DND-41 (cell line): ENCODE results near the gene CILP.

Source experiments
- ATAC-seq: fragments of 200-7000 bp; cut with Tn5 transposase; 3 replicates; pipeline ENCODE4 v1.9.1; 2021; ENCODE audit warnings: low read depth; ENCODE audit not compliant: insufficient read depth
- DNase-seq: peaks from one replicate; pipeline ENCODE4 v3.0.0-alpha.2; 2020
- H2AFZ ChIP-seq: 2 replicates; pipeline ENCODE4 v1.6.0; 2012; ENCODE audit warnings: low read depth, low read length
- H3K27ac ChIP-seq: 2 replicates; pipeline ENCODE4 v1.5.1; 2012; ENCODE audit warnings: low read length, inconsistent platforms
- H3K27me3 ChIP-seq: fragments of 200-600 bp; sonication (generic); 2 replicates; pipeline ENCODE4 v1.6.0; 2012; ENCODE audit warnings: low read length, mild to moderate bottlenecking, inconsistent platforms; ENCODE audit not compliant: insufficient read depth, poor library complexity
- H3K36me3 ChIP-seq: 2 replicates; pipeline ENCODE4 v1.5.1; 2012; ENCODE audit warnings: low read length, inconsistent platforms; ENCODE audit not compliant: insufficient read depth
- H3K4me1 ChIP-seq: 2 replicates; pipeline ENCODE4 v1.5.1; 2012; ENCODE audit warnings: mild to moderate bottlenecking, low read length; ENCODE audit not compliant: insufficient read depth
- H3K4me2 ChIP-seq: 2 replicates; pipeline ENCODE4 v1.6.0; 2012; ENCODE audit warnings: mild to moderate bottlenecking, moderate library complexity, low read length, inconsistent platforms; ENCODE audit not compliant: insufficient read depth
- H3K4me3 ChIP-seq, 2 experiments: fragments of 200-600 bp in 1 of 2; shearing (Covaris generic) in 1 of 2; 2 replicates each; pipeline ENCODE4 v1.5.1; 2012 to 2016; ENCODE audit warnings: inconsistent platforms in 2 of 2, low read length in 2 of 2, mild to moderate bottlenecking in 2 of 2, low read depth in 1 of 2, moderate library complexity in 1 of 2
- H3K79me2 ChIP-seq: 2 replicates; pipeline ENCODE4 v1.6.0; 2012; ENCODE audit warnings: low read length, inconsistent platforms; ENCODE audit not compliant: insufficient read depth
- H3K9ac ChIP-seq: 2 replicates; pipeline ENCODE4 v1.6.0; 2012; ENCODE audit warnings: low read depth, mild to moderate bottlenecking, inconsistent platforms, low read length, moderate library complexity
- H3K9me3 ChIP-seq: 2 replicates; pipeline ENCODE4 v1.5.1; 2012; ENCODE audit warnings: low read length, moderate library complexity, mild to moderate bottlenecking, inconsistent platforms; ENCODE audit not compliant: insufficient read depth, severe bottlenecking
- H4K20me1 ChIP-seq: 2 replicates; pipeline ENCODE4 v1.6.0; 2012; ENCODE audit warnings: low read length; ENCODE audit not compliant: insufficient read depth
- EZH2 ChIP-seq: IDR thresholded peaks from 3 replicates; pipeline ENCODE4 v1.6.1; 2012; ENCODE audit warnings: borderline replicate concordance, low read depth, mild to moderate bottlenecking, moderate library complexity, low read length, inconsistent platforms; ENCODE audit not compliant: severe bottlenecking
- TF ChIP-seq, protein P1 (sequence below): IDR thresholded peaks from 2 replicates; pipeline ENCODE4 v1.5.1; 2012; ENCODE audit warnings: borderline replicate concordance, low read length, moderate library complexity, mild to moderate bottlenecking; ENCODE audit not compliant: poor library complexity, severe bottlenecking; ENCODE audit errors: extremely low read depth

CILP gene

DNA sequence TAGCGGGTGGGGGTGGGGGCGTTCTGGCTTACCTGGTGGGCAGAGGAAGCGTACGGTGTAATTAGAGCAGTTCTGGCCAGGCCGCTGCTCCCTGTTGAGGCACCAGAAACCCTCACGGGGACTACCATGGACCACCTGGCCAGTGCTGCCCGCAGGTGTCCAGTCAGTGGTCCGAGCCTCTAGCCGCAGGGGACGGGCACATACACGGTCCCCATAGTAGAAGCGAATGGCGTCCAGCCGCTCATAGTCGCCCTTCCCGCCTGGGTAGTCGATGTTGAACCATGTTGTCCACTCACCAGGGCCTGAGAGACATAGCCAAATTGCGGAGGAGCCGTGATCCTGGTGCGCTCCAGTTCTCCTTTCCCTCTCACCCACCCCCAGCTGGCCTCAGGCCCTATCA is 4.5 kb downstream of the CILP start:
- Histone ChIP-seq H3K4me3 (no peak overlapping the region), H3K27ac (no peak overlapping the region), H4K20me1 (no peaks in the 10 kb centered on the region), H3K36me3 (no peaks in the 10 kb centered on the region), H3K4me2 (no peak overlapping the region), H3K79me2 (no peaks in the 10 kb centered on the region), H2AFZ (no peak overlapping the region), H3K4me1 (no peaks in the 10 kb centered on the region), H3K9ac (no peak overlapping the region), H3K27me3 (no peaks in the 10 kb centered on the region), H3K9me3 (no peaks in the 10 kb centered on the region)
- no peak for TF ChIP-seq EZH2
- TF ChIP-seq, protein P1, sequence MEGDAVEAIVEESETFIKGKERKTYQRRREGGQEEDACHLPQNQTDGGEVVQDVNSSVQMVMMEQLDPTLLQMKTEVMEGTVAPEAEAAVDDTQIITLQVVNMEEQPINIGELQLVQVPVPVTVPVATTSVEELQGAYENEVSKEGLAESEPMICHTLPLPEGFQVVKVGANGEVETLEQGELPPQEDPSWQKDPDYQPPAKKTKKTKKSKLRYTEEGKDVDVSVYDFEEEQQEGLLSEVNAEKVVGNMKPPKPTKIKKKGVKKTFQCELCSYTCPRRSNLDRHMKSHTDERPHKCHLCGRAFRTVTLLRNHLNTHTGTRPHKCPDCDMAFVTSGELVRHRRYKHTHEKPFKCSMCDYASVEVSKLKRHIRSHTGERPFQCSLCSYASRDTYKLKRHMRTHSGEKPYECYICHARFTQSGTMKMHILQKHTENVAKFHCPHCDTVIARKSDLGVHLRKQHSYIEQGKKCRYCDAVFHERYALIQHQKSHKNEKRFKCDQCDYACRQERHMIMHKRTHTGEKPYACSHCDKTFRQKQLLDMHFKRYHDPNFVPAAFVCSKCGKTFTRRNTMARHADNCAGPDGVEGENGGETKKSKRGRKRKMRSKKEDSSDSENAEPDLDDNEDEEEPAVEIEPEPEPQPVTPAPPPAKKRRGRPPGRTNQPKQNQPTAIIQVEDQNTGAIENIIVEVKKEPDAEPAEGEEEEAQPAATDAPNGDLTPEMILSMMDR = no peak
- DNase-seq = no peak
- no peak for ATAC-seq

- Histone ChIP-seq H3K4me2 (no peak overlapping the region), H2AFZ (no peak overlapping the region), H3K4me3 (no peak overlapping the region), H3K27ac (no peak overlapping the region), H4K20me1 (no peaks in the 10 kb centered on the region), H3K9me3 (no peaks in the 10 kb centered on the region), H3K9ac (no peak overlapping the region), H3K79me2 (no peaks in the 10 kb centered on the region), H3K27me3 (no peaks in the 10 kb centered on the region), H3K4me1 (no peaks in the 10 kb centered on the region), H3K36me3 (no peaks in the 10 kb centered on the region)
- DNase-seq (no peak), ATAC-seq (no peak)
- TF ChIP-seq EZH2 = no peak
Observed at GRCh38 chr15:65204931-65205660, 6.2 kb downstream of the CILP start.

DNA sequence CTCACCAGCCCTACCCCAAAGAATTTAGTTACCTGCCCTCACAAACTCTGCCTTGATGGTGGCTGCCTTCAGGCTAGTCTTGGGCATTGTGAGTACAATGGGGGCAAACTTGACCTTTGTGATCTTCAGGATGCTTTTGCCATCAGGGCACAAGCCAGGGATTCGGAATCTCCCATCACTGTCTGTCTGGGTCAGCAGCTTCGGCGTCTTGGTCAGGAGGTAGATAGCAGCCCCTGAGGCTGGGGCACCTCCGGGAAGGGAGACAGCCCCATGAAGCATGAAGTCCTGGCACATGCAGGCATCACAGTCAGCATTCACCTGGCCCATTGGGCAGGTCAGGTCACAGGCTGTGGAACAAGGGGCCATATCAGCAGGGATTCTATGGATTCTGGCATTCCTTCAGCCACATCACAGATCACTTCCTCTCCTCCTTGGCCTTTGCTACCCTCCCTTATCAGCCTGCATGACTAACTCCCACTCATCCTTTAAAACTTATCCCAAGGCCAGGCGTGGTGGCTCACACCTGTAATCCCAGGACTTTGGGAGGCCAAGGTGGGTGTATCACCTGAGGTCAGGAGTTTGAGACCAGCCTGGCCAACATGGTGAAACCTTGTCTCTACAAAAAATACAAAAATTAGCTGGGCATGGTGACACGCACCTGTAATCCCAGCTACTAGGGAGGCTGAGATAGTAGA is 6.9 kb downstream of the CILP start:
- no peaks in the 10 kb centered on the region for H3K27me3 ChIP-seq
- no peak overlapping the region for H3K9ac ChIP-seq
- H3K9me3 ChIP-seq = no peaks in the 10 kb centered on the region
- H3K4me3 ChIP-seq = no peak overlapping the region
- H3K79me2 ChIP-seq = no peaks in the 10 kb centered on the region
- no peak for DNase-seq
- no peak for ATAC-seq
- H3K27ac ChIP-seq = no peak overlapping the region
- H3K36me3 ChIP-seq = no peaks in the 10 kb centered on the region
- H3K4me1 ChIP-seq = no peaks in the 10 kb centered on the region
- H4K20me1 ChIP-seq = no peaks in the 10 kb centered on the region
- no peak for TF ChIP-seq EZH2
- TF ChIP-seq, protein P1 = no peak
- no peak overlapping the region for H2AFZ ChIP-seq
- H3K4me2 ChIP-seq = no peak overlapping the region

- H3K4me3 ChIP-seq = no peak overlapping the region
- H4K20me1 ChIP-seq = no peaks in the 10 kb centered on the region
- no peak overlapping the region for H3K27ac ChIP-seq
- ATAC-seq (no peak), DNase-seq (no peak)
- TF ChIP-seq, protein P1 = no peak
- no peak for TF ChIP-seq EZH2
- H3K9me3 ChIP-seq = no peaks in the 10 kb centered on the region
- no peak overlapping the region for H2AFZ ChIP-seq
- H3K27me3 ChIP-seq = no peaks in the 10 kb centered on the region
- no peaks in the 10 kb centered on the region for H3K4me1 ChIP-seq
- H3K36me3 ChIP-seq = no peaks in the 10 kb centered on the region
- H3K9ac ChIP-seq = no peak overlapping the region
- H3K4me2 ChIP-seq = no peak overlapping the region
- no peaks in the 10 kb centered on the region for H3K79me2 ChIP-seq
Observed at GRCh38 chr15:65201918-65202317, 9.4 kb downstream of the CILP start.
